HEK293 (cell line): ENCODE measurements around the gene NXN.
"Not testable (repeated sequence)": the region's sequence is repeated elsewhere in the genome, so short reads cannot be mapped to it uniquely, and the experiment has no call there.

Experiments
- CTCF ChIA-PET: fragments of 350-600 bp; formaldehyde crosslinking; extraction: SDS; loops from one replicate; lab custom pipeline; 2021; ENCODE audit warnings: antibody characterized with exemption; lab: Yijun Ruan, JAX
- POLR2A ChIA-PET: fragments of 300-600 bp; formaldehyde crosslinking; extraction: SDS; loops from one replicate; lab custom pipeline; 2020; ENCODE audit warnings: antibody characterized with exemption, inconsistent platforms; lab: Yijun Ruan, JAX
- H3K27ac ChIP-seq: fragments of 200-500 bp; sonication (Bioruptor generic); 2 replicates; pipeline ENCODE4 v1.5.1; 2014; ENCODE audit warnings: low read depth, low read length, control low read depth, inconsistent platforms; ENCODE audit errors: extremely low read depth
- H3K36me3 ChIP-seq, 2 experiments: fragments of 200-500 bp in 1 of 2; sonication (Bioruptor generic) in 1 of 2; 1 replicate in 1 of 2; 2 replicates in 1 of 2; pipeline ENCODE4 v1.5.1; 2014 to 2017; ENCODE audit warnings: inconsistent platforms in 2 of 2, low read length in 2 of 2; ENCODE audit not compliant: control insufficient read depth in 2 of 2, insufficient read depth in 1 of 2
- H3K4me1 ChIP-seq: fragments of 200-500 bp; sonication (Bioruptor generic); 2 replicates; pipeline ENCODE4 v1.5.1; 2014; ENCODE audit warnings: mild to moderate bottlenecking, low read length, inconsistent platforms; ENCODE audit not compliant: control insufficient read depth, insufficient read depth
- H3K4me3 ChIP-seq: 2 replicates; pipeline ENCODE4 v1.5.1; 2011; ENCODE audit warnings: low read depth, mild to moderate bottlenecking, control low read depth, low read length, moderate library complexity
- H3K9me3 ChIP-seq: fragments of 200-500 bp; sonication (Bioruptor generic); 2 replicates; pipeline ENCODE4 v1.5.1; 2014; ENCODE audit warnings: low read depth, low read length, inconsistent platforms; ENCODE audit not compliant: control insufficient read depth, insufficient read depth
- ELK4 ChIP-seq: IDR thresholded peaks from 2 replicates; pipeline ENCODE4 v1.6.1; 2011; ENCODE audit warnings: mild to moderate bottlenecking, low read depth, low read length, borderline replicate concordance
- HOXA7 ChIP-seq: sonication (generic); formaldehyde crosslinking; IDR thresholded peaks from 2 replicates; pipeline ENCODE4 v1.8.1; 2022; ENCODE audit warnings: missing genetic modification reagents, borderline replicate concordance
- SCRT2 ChIP-seq: fragments of 450-650 bp; formaldehyde crosslinking; IDR thresholded peaks from 2 replicates; pipeline ENCODE4 v1.5.1; 2016; ENCODE audit warnings: missing biosample characterization, missing genetic modification characterization
- ZBTB17 ChIP-seq: fragments of 450-650 bp; formaldehyde crosslinking; IDR thresholded peaks from 2 replicates; pipeline ENCODE4 v1.5.1; 2016; ENCODE audit warnings: missing biosample characterization, missing genetic modification characterization
- ZNF16 ChIP-seq: fragments of 450-650 bp; formaldehyde crosslinking; IDR thresholded peaks from 2 replicates; pipeline ENCODE4 v1.5.1; 2016; ENCODE audit warnings: low read depth, missing biosample characterization, missing genetic modification characterization
- ZNF169 ChIP-seq: fragments of 450-650 bp; formaldehyde crosslinking; IDR thresholded peaks from 2 replicates; pipeline ENCODE4 v1.5.1; 2016; ENCODE audit warnings: missing biosample characterization, missing genetic modification characterization
- ZNF223 ChIP-seq: fragments of 450-650 bp; formaldehyde crosslinking; IDR thresholded peaks from 2 replicates; pipeline ENCODE4 v1.5.1; 2016; ENCODE audit warnings: missing biosample characterization, missing genetic modification characterization
- ZNF341 ChIP-seq: fragments of 450-650 bp; formaldehyde crosslinking; IDR thresholded peaks from 2 replicates; pipeline ENCODE4; 2016; ENCODE audit warnings: low read depth, missing biosample characterization, missing genetic modification characterization
- ZNF354C ChIP-seq: fragments of 450-650 bp; formaldehyde crosslinking; IDR thresholded peaks from 2 replicates; pipeline ENCODE4 v1.5.1; 2016; ENCODE audit warnings: missing biosample characterization, missing genetic modification characterization, low read depth, borderline replicate concordance
- ZNF398 ChIP-seq: fragments of 450-650 bp; formaldehyde crosslinking; IDR thresholded peaks from 2 replicates; pipeline ENCODE4 v1.5.1; 2017; ENCODE audit warnings: missing biosample characterization, missing genetic modification characterization
- ZNF426 ChIP-seq: fragments of 450-650 bp; formaldehyde crosslinking; IDR thresholded peaks from 2 replicates; pipeline ENCODE4 v1.5.1; 2017; ENCODE audit warnings: missing biosample characterization, missing genetic modification characterization, mild to moderate bottlenecking, inconsistent platforms, moderate library complexity
- ZNF48 ChIP-seq: fragments of 450-650 bp; formaldehyde crosslinking; IDR thresholded peaks from 2 replicates; pipeline ENCODE4 v1.5.1; 2016; ENCODE audit warnings: missing biosample characterization, missing genetic modification characterization
- ZNF571 ChIP-seq: fragments of 450-650 bp; formaldehyde crosslinking; IDR thresholded peaks from 2 replicates; pipeline ENCODE4 v1.5.0; 2017; ENCODE audit warnings: missing biosample characterization, missing genetic modification characterization
- ZNF610 ChIP-seq: fragments of 450-650 bp; formaldehyde crosslinking; IDR thresholded peaks from 2 replicates; pipeline ENCODE4 v1.5.1; 2016; ENCODE audit warnings: missing biosample characterization, missing genetic modification characterization, borderline replicate concordance
- ZNF623 ChIP-seq: fragments of 450-650 bp; formaldehyde crosslinking; IDR thresholded peaks from 2 replicates; pipeline ENCODE4 v1.5.1; 2016; ENCODE audit warnings: missing biosample characterization, missing genetic modification characterization
- ZNF792 ChIP-seq: fragments of 450-650 bp; formaldehyde crosslinking; IDR thresholded peaks from 2 replicates; pipeline ENCODE4 v1.5.1; 2016; ENCODE audit warnings: missing biosample characterization, missing genetic modification characterization
- ZNF830 ChIP-seq: fragments of 450-650 bp; IDR thresholded peaks from 2 replicates; pipeline ENCODE4 v1.5.0; 2018; ENCODE audit warnings: missing biosample characterization, missing genetic modification characterization, low read depth, mild to moderate bottlenecking, moderate library complexity
- ZNF843 ChIP-seq: fragments of 450-650 bp; formaldehyde crosslinking; IDR thresholded peaks from 2 replicates; pipeline ENCODE4 v1.5.1; 2016; ENCODE audit warnings: missing biosample characterization, missing genetic modification characterization
- TF ChIP-seq, protein P1 (sequence below): fragments of 450-650 bp; formaldehyde crosslinking; IDR thresholded peaks from 2 replicates; pipeline ENCODE4; 2016; ENCODE audit warnings: missing biosample characterization, missing genetic modification characterization

The NXN gene

DNA sequence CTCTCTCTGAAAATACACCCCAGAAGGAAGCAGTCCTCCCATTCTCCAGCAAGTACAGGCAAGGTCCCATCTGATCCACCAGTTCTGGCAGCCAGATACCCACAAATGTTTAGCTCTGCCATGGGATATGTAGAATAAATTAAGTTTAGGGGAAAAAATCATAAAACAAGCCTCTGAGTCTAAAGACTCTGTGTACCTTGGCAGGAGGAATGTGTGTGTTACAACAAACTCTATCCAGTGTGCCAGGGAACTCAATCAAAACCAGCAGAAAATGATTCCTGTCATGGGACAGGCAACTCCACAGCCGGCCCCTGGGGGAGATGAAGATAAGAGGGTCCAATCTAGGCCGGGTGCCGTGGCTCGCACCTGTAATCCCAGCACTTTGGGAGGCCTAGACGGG lies 124.0 kb downstream of the NXN start:
- no peaks in the 10 kb centered on the region for H3K4me1 ChIP-seq
- no peaks in the 10 kb centered on the region for H3K36me3 ChIP-seq
- H3K4me3 ChIP-seq = no peak overlapping the region
- CTCF ChIA-PET = interaction anchor here (0.5 to 1.6 kb wide), 2 partner anchors 12 to 25 kb away, joined by 3 read pairs; no protein-coding TSS in a partner anchor
- no peaks in the 10 kb centered on the region for H3K9me3 ChIP-seq
- TF ChIP-seq ZNF354C (tag by site-specific recombination) = no peak
- no peak for TF ChIP-seq ZNF571 (tag by site-specific recombination)
- TF ChIP-seq ZNF169 (tag by site-specific recombination) = no peak
- no peak for TF ChIP-seq HOXA7 (CRISPR knock-in tag)
- TF ChIP-seq ZNF223 (tag by site-specific recombination) = no peak
- TF ChIP-seq ZNF398 = no peak
- TF ChIP-seq ZBTB17 (tag by site-specific recombination) = peak; percentile 55; the same call in 1 of the 2 replicates
- TF ChIP-seq SCRT2 (tag by site-specific recombination) = no peak
- TF ChIP-seq ZNF623 = no peak
- TF ChIP-seq, all 188 proteins: peak for 1
- no peak overlapping the region for H3K27ac ChIP-seq
- POLR2A ChIA-PET = no interaction called here

- H3K4me1 ChIP-seq, H3K36me3 ChIP-seq, POLR2A ChIA-PET, H3K9me3 ChIP-seq, H3K4me3 ChIP-seq, H3K27ac ChIP-seq: not testable (repeated sequence)
- CTCF ChIA-PET = interaction anchor here (0.7 to 1.5 kb wide), 3 partner anchors 112 to 128 kb away, joined by 3 to 4 read pairs (median 3); no protein-coding TSS in a partner anchor
Measured at GRCh38 chr17:852850-853249, 126.7 kb downstream of the NXN start.

GRCh38 chr17:852349-852748 lies 127.2 kb downstream of the NXN start:
- no peak overlapping the region for H3K4me3 ChIP-seq
- H3K27ac ChIP-seq = no peak overlapping the region
- TF ChIP-seq ELK4 (no peak), ZNF341 (tag by site-specific recombination) (no peak), ZNF426 (tag by site-specific recombination) (no peak), ZNF48 (tag by site-specific recombination) (no peak), ZNF792 (tag by site-specific recombination) (no peak), ZNF16 (tag by site-specific recombination) (no peak), ZNF610 (tag by site-specific recombination) (no peak), ZNF843 (tag by site-specific recombination) (no peak), ZNF830 (no peak)
- TF ChIP-seq, protein P1, sequence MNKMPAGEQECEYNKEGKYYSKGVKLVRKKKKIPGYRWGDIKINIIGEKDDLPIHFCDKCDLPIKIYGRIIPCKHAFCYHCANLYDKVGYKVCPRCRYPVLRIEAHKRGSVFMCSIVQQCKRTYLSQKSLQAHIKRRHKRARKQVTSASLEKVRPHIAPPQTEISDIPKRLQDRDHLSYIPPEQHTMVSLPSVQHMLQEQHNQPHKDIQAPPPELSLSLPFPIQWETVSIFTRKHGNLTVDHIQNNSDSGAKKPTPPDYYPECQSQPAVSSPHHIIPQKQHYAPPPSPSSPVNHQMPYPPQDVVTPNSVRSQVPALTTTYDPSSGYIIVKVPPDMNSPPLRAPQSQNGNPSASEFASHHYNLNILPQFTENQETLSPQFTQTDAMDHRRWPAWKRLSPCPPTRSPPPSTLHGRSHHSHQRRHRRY = no peak
- ChIA-PET POLR2A (no interaction called here), CTCF (interaction anchor here (1.2 to 1.5 kb wide), 2 partner anchors 113 to 129 kb away, joined by 3 to 4 read pairs; no protein-coding TSS in a partner anchor)
- H3K36me3 ChIP-seq = no peaks in the 10 kb centered on the region
- H3K9me3 ChIP-seq = no peaks in the 10 kb centered on the region
- no peaks in the 10 kb centered on the region for H3K4me1 ChIP-seq
